Ishikawa (cell line): ENCODE results near the gene TMSB4Y.

Experiments
- CEBPB ChIP-seq: IDR thresholded peaks from 2 replicates; pipeline ENCODE4 v1.6.1; 2012
- EGR1 ChIP-seq: IDR thresholded peaks from 2 replicates; pipeline ENCODE4 v1.6.1; 2012
- EP300 ChIP-seq: IDR thresholded peaks from 2 replicates; pipeline ENCODE4 v1.6.1; 2012; ENCODE audit warnings: borderline replicate concordance
- FOXM1 ChIP-seq: IDR thresholded peaks from 2 replicates; pipeline ENCODE4 v1.6.1; 2012; ENCODE audit warnings: low read depth, borderline replicate concordance
- NFIC ChIP-seq: IDR thresholded peaks from 2 replicates; pipeline ENCODE4 v1.6.1; 2012
- RAD21 ChIP-seq: IDR thresholded peaks from 2 replicates; pipeline ENCODE4 v1.6.1; 2012; ENCODE audit warnings: low read depth
- REST ChIP-seq: IDR thresholded peaks from 2 replicates; pipeline ENCODE4 v1.6.1; 2012; ENCODE audit warnings: low read depth, mild to moderate bottlenecking
- TAF1 ChIP-seq: IDR thresholded peaks from 2 replicates; pipeline ENCODE4 v1.6.1; 2012; ENCODE audit warnings: low read depth, mild to moderate bottlenecking
- TCF12 ChIP-seq: IDR thresholded peaks from 2 replicates; pipeline ENCODE4 v1.6.1; 2012; ENCODE audit warnings: low read depth
- TEAD4 ChIP-seq: IDR thresholded peaks from 2 replicates; pipeline ENCODE4 v1.6.1; 2012
- USF1 ChIP-seq: IDR thresholded peaks from 2 replicates; pipeline ENCODE4 v1.6.1; 2012
- YY1 ChIP-seq: IDR thresholded peaks from 2 replicates; pipeline ENCODE4 v1.6.1; 2012; ENCODE audit warnings: low read depth
- ZBTB7A ChIP-seq: IDR thresholded peaks from 2 replicates; pipeline ENCODE4 v1.6.1; 2012; ENCODE audit warnings: low read depth
- TF ChIP-seq, protein P1 (sequence below): IDR thresholded peaks from 2 replicates; pipeline ENCODE4 v1.6.1; 2012

TMSB4Y gene

DNA sequence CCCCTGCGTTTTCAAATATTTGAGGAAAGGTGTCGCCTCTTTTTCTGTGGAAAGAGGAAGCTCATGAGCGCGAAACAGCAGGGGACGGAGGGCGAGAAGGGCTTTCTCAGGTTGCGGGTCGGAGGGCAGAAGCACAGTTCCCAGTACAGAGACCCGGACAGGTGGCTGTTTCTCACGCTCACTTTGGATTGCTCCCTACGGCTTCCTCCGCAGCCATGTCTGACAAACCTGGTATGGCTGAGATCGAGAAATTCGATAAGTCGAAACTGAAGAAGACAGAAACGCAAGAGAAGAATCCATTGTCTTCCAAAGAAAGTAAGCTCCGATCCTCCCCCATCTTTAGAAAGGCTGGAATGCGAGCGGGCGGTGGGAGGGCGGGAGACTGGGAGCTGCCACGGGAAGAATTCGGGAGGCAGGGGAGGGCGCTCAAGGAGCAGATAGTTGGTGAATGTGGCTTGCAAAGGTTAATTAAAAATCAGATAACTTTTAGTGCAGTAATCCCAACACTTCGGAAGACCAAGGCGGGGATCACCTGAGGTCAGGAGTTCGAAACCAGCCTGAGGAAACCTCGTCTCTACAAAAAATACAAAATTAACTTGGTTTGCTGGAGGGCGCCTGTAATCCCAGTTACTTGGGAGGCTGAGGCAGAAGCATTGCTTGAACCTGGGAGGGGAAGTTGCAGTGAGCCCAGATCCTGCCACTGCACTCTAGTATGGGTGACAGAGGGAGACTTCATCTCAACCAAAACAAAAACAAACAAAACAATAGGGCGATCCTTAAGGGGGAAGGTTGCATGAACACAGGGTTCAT, 627 bp downstream of the TMSB4Y start:
- no peak for TF ChIP-seq RAD21
- no peak for TF ChIP-seq USF1
- TF ChIP-seq, protein P1, sequence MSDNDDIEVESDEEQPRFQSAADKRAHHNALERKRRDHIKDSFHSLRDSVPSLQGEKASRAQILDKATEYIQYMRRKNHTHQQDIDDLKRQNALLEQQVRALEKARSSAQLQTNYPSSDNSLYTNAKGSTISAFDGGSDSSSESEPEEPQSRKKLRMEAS = no peak
- TF ChIP-seq EP300 = no peak
- TF ChIP-seq YY1 = no peak
- TF ChIP-seq TEAD4 = no peak

DNA sequence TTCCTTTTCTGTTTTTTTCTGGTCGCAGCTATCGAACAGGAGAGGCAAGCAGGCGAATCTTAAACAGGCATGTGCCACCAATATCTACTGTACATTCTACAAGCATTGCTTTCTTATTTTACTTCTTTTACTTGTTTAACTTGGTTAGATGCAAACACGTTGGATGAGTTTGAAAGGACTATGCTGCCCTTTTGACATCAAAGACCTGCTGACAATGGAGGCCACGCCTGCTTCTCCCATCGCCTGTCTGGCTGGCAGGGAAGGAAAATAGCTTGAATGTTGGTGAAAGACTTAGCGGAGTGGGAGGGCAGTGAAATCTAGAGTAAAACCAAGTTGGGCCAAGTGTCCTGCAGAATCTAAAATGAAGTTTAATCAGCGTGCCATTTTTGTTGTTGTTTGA, 1.5 kb downstream of the TMSB4Y start:
- TF ChIP-seq RAD21 = no peak
- no peak for TF ChIP-seq TAF1
- TF ChIP-seq REST = no peak
- TF ChIP-seq USF1 = no peak
- TF ChIP-seq EGR1 = no peak
- TF ChIP-seq CEBPB = no peak
- TF ChIP-seq YY1 = no peak
- TF ChIP-seq ZBTB7A = no peak
- no peak for TF ChIP-seq EP300
- no peak for TF ChIP-seq FOXM1
- TF ChIP-seq, protein P1 = no peak
- TF ChIP-seq NFIC = no peak

GRCh38 chrY:13708038-13708437, 4.3 kb downstream of the TMSB4Y start:
- TF ChIP-seq REST (no peak), FOXM1 (no peak), ZBTB7A (no peak), RAD21 (no peak)
- TF ChIP-seq, protein P1 = no peak

- TF ChIP-seq NFIC (no peak), FOXM1 (no peak), CEBPB (no peak), TCF12 (no peak), RAD21 (no peak), YY1 (no peak), TEAD4 (no peak), TAF1 (no peak), EGR1 (no peak), ZBTB7A (no peak), REST (no peak), EP300 (no peak)
- TF ChIP-seq, protein P1 = no peak
Observed at GRCh38 chrY:13718996-13719395, 15.3 kb downstream of the TMSB4Y start.
